Suppressor macrophage treated with lipopolysaccharide for 1 hour (primary cell): ENCODE data around the gene MTMR11.
A peak's percentile ranks its signal among the peaks of the same experiment; 100 is the strongest.
"Not testable (repeated sequence)": the region's sequence is repeated elsewhere in the genome, so short reads cannot be mapped to it uniquely, and the experiment has no call there.

Source experiments
- DNase-seq, 3 donors: peaks; one replicate each; pipeline ENCODE4 v3.0.0-alpha.2; 2020 to 2022

Gene MTMR11

DNA sequence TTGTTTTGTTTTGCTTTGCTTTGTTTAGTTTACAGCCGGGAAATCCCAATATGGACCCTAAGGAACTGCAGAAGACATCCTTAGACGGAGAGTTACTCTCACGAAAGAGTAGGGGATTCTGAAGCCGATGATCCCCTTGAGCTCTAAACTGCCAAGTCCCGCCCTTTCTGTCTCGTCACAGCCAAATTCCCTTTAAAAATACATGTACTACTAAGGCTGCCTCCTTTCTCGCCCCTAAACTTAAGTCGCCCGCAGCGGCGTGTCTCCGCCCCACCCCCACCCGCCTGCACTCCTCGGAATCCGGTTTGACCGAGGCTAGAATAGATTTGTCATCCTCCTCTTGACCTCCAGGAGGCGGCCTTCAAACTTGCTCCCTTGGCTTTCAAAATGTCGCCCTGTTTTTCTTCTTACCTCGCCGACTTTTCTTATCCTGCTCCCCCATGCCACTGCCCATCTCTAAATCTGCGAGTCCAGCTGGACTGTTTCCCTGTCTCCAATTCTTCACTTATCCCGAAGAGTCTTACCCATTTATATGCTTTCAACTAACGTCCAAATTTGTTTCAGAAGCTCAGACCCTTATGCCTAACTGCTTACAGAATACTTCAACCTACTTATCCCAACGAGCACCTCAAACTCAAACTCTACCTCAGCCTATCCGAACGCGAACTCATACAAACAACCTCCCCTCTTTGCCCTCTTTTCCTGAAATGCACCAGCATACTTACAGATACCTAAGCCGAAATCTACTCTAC lies 48.3 kb downstream of the MTMR11 start:
- peak; percentile 82 to 90 (median 88) for DNase-seq

DNA sequence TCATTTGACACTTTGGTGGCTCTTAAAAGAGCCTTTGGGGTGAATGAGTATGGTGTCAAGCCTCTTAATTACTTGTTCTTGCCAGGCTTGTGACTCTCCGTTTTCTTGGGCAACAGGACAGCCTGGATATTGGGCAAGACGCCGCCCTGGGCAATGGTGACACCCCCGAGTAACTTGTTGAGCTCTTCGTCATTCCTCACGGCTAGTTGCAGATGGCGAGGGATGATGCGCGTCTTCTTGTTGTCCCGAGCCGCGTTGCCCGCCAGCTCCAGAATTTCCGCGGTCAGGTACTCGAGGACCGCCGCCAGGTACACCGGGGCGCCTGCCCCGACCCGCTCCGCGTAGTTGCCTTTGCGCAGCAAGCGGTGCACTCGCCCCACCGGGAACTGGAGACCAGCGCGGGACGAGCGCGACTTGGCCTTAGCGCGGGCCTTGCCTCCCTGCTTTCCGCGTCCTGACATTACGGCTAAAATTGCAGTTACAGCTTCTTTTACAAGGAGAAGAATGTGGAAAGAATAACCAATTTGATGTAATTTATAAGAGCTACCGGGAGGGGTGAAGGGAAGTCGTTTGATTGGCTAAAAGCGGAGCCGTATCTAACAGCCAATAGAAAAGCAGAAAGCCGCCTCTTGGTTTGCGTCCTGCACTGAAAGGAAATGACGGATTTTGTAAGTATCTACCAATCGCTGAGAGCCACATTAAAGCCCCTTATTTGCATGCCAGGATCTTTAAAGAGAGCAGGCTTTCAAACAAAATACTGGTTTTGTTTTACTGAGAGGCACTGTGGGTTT lies 49.0 kb downstream of the MTMR11 start:
- peak; percentile 91 to 97 (median 95) for DNase-seq

DNA sequence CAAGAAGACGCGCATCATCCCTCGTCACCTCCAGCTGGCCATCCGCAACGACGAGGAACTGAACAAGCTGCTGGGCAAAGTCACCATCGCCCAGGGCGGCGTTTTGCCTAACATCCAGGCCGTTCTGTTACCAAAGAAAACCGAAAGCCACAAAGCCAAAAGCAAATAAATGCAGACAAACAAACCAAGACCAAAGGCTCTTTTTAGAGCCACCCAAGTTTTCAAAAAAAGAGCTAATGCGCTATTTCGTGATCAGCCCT lies 49.6 kb downstream of the MTMR11 start:
- DNase-seq, result not testable (repeated sequence)

- peak; percentile 93 to 99 (median 98) for DNase-seq
These were observed 50.1 kb downstream of the MTMR11 start for GRCh38 chr1:149886396-149887195.

- not testable (repeated sequence) for DNase-seq
These were observed 50.6 kb downstream of the MTMR11 start for GRCh38 chr1:149886121-149886395.

DNA sequence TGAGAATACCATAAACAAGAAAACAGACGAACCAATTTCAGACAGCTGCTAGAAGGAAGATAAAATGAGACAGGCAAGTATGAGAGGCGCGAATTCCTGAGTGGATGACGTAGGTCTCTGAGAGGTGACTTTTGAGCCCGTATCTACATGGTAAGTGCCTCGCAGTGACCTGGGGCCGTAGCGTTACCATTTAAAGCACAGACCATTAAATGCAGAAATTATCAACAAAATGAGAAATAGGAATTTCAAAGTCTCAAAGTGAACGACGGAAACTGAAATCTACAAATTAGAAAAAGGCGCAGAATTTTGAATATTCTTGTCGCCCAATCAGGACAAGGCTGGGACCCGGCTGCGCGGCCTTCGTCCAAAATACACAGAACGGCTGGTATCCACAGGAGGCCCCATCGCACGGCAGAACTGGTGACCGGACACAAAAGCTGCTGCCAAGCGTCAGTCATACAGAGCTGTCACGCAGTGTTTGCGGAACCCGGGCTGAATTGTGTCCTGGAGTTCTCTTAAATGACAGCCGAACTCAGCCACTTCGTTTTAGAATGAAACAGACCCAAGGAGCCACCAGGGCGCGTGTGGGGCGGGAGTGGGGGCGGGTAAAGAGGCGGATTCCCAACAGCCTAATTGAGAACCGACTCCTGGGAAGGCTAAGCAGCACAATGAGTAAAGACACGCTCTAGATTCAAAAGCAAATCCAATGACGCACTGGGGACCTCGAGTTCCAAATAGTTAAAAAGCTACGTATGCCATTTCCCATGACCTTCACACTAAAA lies 51.1 kb downstream of the MTMR11 start:
- peak; percentile 91 to 95 (median 92) for DNase-seq

DNA sequence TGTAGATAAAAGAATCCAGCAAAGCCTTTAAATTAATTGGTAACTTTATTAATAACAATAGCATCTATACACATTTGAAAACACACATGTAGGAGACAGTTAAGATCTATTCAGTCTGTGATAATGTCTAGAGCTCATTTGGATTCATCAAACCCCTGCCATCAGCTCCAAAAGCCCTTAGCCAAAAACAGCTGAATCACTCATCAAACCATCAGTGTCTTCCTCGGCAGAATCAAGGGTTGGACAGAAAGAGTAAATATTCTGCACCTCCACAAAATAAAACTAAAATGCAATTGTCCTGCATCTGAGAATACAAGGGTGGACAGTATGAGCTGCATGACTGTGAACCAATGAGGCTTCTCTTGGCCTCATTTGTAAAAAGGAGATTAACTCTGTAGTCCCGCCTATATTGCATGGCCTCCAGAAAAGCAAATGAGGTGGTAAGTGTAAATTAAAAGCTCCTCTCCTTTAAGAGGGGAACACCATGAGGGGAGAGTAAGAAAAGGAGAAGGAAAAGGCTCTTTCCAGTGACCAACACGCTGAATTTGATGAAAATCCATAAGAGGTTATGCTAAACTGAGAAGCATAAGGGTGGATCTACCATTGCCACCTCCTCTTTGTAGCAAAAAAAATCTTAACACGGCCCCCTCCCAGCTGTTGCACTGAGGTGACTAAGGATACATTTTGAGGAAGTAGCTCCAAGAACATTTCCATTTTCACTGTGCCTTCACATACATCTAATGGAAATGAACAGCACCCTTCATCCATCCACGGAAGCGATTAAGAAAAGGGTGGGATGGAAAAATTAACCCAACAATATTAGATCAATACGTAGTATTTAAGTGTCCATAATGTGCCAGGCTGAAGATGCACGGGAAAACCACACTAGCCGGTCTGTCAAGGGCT lies 52.0 kb downstream of the MTMR11 start:
- DNase-seq, result peak; percentile 75 to 84 (median 79)

- DNase-seq, result no peak
These were observed 53.0 kb downstream of the MTMR11 start for GRCh38 chr1:149883598-149884247.

DNA sequence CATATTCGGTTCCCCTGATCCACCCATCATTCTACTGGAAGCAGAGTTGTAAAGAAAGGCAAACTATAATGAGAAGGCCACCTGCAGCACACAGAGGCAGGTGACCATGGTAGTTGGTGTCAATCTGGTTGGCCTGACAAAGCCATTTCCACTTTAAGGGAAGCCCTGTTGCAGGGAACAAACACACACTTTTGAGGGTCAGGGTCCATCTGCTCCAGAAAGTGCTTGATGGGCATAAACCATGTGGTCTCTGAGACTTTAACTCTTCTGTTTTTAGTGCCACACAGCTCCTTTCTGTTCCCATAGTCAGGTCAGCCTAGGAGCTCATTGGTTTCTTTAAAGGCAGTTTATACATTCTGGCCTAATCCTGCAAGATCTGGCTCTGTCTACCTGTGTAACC lies 54.8 kb downstream of the MTMR11 start:
- DNase-seq, result no peak

DNA sequence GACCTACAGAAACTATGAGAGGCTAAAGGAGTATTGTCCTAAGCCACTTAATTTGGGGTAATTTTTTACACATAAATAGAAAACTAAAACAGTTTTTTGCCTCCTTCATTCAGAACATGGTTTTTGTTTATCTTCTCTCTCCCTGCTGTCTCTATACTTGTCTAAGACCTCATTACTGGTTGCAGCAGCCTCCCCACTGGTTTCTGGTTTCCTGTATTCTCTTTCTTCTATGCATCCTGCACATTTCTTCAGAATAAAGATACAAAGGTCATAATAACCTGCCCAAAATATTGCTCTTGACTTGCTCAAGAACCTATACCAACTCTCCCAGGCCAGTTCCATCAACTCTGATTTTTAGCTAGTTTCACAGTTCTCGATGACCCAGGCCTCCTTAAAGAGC lies 57.1 kb downstream of the MTMR11 start:
- DNase-seq, result no peak
